ENCODE results near the gene EPHA10.
"Not testable (repeated sequence)": the region's sequence is repeated elsewhere in the genome, so short reads cannot be mapped to it uniquely, and the experiment has no call there.

The EPHA10 gene

DNA sequence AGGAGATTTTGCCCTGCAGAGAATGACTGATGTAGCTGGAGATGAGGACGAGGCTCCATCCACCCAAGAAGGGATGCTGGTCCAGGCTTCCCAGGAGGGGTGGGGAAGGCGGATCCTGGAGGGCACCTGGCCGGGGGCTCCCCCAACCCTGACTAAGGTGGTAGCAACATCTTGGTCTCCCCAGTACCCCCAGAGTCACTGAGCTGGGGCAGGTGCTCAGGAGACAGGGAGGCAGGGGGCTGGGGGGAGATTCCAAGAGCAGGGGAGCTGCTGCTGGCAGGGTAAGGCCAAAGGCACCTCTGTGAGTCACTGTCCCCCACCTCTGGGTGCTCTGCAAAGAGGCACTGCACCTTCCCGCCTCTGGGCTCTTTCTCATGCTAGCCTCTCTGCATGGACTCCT is 48.6 kb downstream of the EPHA10 start:
- no peak for DNase-seq (ENCODE audit: low spot score)

DNA sequence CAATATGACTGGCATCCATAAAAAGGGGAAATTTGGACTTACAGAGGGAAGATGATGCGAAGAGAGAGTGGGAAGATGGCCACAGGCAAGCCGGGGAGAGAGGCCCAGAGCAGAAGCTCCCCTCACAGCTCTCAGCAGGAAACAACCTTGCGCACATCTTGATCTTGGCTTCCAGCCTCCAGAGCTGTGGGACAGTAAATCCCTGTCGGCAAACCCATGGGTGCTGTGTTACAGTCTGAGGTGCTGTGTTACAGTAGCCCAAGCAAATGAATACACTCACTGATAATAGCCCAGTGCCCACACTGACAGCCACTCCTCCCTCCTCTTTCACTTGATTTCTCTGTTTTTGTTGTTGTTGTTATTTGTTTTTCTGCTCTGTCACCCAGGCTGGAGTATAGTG is 50.2 kb downstream of the EPHA10 start:
- no peak for DNase-seq (ENCODE audit: low spot score)

GRCh38 chr1:37714226-37714625 is 50.7 kb downstream of the EPHA10 start:
- no peak for DNase-seq (ENCODE audit: low spot score)

DNA sequence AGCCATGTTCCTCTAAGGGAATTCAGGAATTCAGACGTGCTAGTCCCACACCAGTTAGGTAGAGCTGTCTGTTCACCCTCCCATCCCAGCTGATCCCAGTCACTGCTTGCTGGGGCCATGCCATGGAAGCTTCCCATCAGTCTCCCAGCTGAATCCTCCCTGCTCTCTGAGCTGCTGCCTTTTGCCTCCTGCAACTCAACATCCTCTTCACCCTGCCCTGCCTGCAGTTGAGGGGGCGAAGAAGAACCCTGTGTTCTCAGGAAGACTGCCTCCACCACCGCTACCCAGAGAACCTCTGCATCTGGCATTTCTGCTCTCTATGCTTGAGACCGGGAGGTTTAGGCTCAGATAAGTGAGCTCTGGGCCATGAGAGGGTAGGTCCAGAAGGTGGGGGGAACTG is 56.4 kb downstream of the EPHA10 start:
- DNase-seq (ENCODE audit: low spot score) = no peak

- DNase-seq (ENCODE audit: low spot score) = no peak
These were observed 59.5 kb downstream of the EPHA10 start for GRCh38 chr1:37705399-37705798.

- no peak for DNase-seq (ENCODE audit: low spot score)
These were observed 60.0 kb downstream of the EPHA10 start for GRCh38 chr1:37704966-37705365.

DNA sequence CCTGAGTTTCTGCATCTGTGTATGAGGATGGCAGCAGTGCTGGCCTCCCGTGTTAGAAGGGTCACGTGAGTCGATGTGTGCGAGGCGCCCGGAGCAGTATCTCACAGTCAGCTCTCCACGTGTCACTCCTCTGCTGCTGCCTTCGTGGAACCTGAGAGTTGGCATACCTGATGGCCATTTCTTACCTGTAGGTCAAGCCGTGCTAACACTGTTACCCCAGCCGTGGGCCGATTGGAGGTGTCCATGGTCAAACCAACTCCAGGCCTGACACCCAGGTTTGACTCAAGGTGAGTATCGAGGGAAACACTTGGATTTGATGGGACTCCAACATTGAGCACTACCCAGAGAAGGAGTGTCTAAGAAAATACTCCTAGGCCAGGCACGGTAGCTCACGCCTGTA is 61.9 kb downstream of the EPHA10 start:
- DNase-seq (ENCODE audit: low spot score) = no peak

DNA sequence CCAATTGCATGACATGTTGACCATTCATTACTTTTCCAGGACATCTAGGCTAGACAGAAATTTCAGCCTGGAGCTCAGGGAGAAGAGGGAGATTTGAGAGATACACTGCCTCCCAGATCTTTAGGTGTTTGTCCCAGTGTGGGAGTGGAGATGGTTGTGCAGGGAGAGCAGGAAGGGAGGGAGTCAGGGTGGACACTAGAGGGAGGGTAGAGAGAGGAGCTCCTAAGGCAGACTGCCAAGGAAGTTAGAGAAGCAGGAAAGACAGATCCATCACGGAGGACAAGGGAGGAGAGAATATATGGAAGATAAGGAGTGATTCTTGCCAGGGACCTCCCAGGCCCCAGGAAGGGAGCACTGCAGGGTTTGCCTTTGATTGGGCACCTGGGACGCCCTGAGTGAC is 63.9 kb downstream of the EPHA10 start:
- DNase-seq (ENCODE audit: low spot score) = peak; percentile 22

GRCh38 chr1:37699147-37699546 is 65.8 kb downstream of the EPHA10 start:
- no peak for DNase-seq (ENCODE audit: low spot score)

- no peak for DNase-seq (ENCODE audit: low spot score)
These were observed 67.2 kb downstream of the EPHA10 start for GRCh38 chr1:37697737-37698136.

DNA sequence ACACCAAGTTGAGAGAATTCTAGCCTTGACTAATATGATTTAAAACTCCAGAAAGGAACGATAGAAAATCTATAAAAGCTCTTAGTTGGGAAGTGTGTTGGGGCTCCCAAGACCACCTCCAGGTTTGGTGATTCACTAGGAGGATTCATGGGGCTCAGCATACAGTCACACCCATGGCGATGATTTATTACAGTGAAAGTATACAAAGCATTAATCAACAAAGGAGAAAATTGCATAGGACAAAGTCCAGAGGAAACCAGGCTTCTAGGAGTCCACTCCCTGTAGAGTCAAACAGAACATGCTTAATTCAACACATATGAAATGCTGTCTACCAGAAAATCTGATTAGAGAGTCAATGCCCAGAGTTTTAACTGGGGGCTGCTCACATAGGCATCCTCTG is 67.8 kb downstream of the EPHA10 start:
- no peak for DNase-seq (ENCODE audit: low spot score)

DNA sequence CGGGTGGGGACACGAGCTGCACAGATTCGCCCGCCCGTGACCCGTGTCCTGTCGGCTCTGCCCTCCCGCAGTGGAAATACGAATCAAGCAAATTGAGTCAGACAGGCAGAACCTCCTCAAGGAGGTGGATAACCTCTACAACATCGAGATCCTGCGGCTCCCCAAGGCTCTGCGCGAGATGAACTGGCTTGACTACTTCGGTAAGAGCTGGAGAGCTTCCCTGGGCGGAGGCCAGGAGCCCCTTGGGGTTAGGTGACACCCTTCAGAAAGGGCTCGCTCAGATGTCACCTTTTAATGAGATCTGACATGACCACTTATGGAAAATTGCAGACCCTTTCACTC is 72.1 kb downstream of the EPHA10 start:
- DNase-seq (ENCODE audit: low spot score) = no peak

GRCh38 chr1:37692078-37692833 is 72.7 kb downstream of the EPHA10 start, which contains the start of gene CDCA8:
CDCA8 (plus strand) TSS chr1:37692516; CDS start chr1:37692691, 175 bp downstream.
- peak; percentile 98 for DNase-seq (ENCODE audit: low spot score)

DNA sequence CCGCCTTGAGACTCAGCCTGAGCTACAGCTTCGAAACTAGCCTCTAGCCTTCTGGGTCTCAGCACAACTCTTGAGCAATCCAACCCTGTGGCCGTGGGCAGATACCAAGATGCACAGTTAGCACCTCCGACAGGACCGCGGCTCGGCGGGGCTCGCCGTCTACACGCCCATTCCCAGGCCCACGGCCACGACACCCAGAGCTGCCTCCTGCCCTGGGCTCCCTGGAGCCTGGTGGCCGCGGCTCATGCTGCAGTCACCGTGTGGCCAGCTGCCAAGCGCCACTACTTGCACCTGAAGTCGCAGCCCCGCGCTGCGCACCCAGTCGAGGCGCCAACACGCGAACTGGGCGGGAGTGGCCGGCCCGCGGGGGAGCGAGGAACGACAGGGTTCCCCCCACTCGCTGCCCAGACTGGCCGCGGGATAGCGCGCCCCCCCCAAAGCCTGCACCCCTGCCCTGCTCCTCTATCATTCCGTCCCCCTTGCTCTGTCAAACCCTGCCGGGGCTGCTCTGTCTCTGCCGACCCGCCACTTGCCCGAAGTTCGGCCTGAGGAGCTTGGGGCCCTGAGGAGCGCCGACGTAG is 73.3 kb downstream of the EPHA10 start:
- DNase-seq (ENCODE audit: low spot score) = peak; percentile 62

DNA sequence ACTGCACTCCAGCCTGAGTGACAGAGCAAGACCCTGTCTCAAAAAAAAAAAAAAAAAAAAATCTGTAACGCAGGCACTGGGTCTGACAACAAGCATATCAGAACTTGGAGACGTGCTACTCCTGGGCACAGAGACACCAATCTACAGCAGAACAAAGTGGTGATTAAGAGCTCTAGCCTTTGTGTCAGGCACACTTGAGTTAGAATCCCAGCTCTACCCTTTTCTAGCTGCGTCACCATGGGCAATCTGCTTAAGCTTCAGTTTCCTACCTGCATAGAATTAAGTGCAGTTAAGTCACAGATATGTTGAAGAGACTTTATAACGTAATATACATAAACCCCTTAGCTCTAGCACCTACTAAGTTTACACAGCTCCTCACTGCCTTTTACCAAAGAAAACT is 76.0 kb downstream of the EPHA10 start:
- no peak for DNase-seq (ENCODE audit: low spot score)

- DNase-seq (ENCODE audit: low spot score) = not testable (repeated sequence)
These were observed 77.2 kb downstream of the EPHA10 start for GRCh38 chr1:37687764-37688163.

GRCh38 chr1:37685722-37686121 is 79.2 kb downstream of the EPHA10 start:
- DNase-seq (ENCODE audit: low spot score) = no peak

DNA sequence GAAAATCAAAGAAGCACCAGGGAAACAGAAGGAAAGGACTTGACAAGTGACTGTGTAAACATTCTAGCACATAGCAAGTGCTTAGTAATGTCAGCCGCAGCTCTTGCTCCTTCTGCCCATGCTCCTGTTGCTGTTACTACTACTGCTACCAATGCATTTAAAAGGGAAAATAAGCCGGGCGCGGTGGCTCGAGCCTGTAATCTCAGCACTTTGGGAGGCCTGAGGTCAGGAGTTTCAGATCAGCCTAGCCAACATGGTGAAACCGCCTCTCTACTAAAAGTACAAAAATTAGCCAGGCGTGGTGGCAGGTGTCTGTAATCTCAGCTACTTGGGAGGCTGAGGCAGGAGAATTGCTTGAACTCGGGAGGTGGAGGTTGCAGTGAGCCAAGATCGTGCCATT is 80.7 kb downstream of the EPHA10 start:
- DNase-seq (ENCODE audit: low spot score) = not testable (repeated sequence)

DNA sequence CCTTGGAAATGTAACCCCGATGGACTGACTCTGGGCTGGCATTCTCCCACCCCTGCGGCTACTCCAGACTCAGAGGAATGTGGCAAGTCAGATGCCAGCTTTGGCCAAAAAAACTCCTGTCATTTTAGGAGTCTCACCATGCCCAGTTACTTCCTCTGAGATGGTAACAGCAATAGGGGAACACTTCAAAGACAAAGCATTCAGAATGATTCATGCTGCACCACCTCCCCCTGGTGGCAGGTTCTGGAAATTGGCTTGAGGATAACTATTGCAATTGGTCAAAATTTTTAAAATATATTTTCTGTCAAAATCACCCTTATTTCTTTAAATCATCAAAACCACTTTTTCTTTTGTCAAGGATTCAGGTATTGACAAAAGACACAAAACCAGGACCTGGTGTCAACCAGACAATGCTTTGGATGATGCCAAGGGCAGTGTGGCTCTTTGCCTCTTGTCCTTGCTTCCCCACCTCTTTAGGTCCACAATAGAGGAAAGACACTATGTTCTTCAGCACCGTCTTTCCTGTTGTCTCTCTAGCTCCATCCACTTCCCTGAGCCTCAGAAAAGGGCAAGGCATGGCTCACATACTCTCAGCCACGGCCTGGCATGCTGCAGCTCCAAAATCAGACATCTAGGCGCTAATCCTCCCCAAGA is 82.5 kb downstream of the EPHA10 start:
- DNase-seq (ENCODE audit: low spot score) = peak; percentile 63

- no peak for DNase-seq (ENCODE audit: low spot score)
These were observed 84.0 kb downstream of the EPHA10 start for GRCh38 chr1:37680933-37681332.

DNA sequence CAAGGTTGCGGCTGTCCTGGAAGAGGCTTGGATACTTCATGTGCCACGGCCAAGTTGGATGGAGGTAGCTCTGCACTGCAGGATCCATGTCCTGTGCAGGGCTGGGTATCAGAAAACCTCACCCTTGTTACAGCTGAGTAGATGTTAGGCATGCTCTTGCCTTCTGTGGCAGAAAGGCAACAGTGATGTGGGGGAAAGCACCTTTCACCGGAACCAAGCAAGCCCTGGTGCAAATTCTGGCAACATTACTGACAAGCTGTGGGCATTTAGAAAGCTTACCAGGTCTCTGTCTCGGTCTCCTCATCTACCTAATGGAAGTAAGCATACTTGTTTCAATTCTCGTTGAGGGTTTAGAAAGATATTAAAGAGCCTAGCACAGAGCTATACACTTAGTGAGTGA is 87.1 kb downstream of the EPHA10 start:
- DNase-seq (ENCODE audit: low spot score) = no peak

DNA sequence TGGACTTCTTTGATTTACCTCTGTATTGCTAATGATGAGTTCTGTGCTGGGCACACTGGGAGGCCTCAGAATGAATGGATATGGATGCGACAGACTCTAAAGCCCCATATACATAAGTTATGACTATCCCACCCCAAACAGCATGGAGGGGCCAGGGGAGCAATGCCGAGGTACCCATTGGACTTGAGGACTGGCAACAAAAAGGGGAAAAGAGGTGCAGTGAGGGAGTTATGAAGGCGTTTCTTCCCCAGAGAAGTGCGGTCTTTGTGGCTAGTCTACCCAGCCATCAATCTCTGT is 87.8 kb downstream of the EPHA10 start:
- DNase-seq (ENCODE audit: low spot score) = no peak

DNA sequence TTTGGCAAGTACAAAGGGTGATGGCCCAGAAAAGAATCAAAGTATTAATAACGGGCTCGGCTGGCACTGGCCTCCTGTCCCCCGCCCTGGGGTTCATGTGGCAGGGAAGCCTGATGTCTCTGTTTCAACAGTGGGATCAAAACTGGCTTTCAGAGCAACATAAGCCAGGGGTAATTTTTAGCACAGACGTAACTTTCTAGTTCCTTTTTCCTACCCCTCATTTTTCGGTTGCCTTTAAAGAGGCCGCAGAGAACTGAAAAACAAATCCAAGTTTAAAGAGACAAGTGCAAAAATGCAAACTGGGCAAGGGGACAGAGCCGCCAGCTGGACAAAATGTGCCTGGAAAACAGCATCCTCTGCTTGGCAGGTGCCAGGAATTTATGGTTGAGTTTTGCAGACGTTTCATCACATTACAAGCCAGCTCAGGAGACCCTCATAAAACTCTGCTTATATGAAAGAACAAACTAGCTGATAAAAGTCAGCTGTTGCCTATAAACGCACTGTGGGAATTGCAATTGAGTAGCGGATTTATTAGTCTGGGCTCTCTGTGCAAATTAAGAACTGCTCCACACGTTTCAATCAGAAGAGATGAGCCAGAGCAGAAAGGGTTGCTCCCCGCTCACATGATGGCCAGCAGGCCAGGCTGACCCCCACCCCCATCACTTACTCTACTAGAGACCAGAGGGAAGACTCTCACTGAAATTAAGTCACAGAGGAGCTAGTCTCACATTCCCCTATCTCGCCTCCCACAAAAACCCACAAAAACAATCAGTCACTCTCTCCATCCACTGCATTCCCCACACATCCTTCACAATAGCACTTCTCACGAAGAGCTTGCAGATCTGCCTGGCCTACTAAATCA is 88.4 kb downstream of the EPHA10 start:
- no peak for DNase-seq (ENCODE audit: low spot score)
